Measurements from ENCODE around the gene ZNF438. TPM values are rescaled to one million over a fixed set of nuclear protein-coding genes. Genes with fewer than 3 reads are reported as not detected.

Gene ZNF438
- total and polyA plus RNA-seq, 2 of the 8 experiments (the other 6 are each of a cell fraction or from before 2014, with no cell fraction given) = 0.95 to 1.7 TPM

DNA sequence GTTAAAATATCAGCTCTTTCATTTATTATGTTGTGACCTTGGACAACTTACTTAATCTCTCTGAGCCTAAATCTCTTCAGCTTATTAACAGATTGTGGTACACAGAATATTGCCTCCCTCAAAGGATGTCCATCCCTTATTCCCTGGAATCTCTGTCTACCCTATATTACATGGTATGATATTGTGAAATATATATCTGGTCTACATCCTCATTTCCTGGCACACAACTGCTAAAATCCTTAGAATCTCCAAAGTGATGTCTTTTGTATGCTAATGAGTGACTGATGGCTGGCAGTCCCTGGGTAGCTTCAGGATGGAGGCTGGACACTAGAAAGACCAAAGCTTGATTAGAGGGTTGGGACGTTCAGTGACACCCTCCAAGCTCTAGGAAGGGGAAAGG is 25.8 kb downstream of the ZNF438 start:
- no peak overlapping the region for H4K91ac ChIP-seq (replicated peaks; ENCODE audit: insufficient read length, low read length)
- no peak overlapping the region for H2BK120ac ChIP-seq (replicated peaks; ENCODE audit: low read depth, low read length)
- no peak overlapping the region for H4K8ac ChIP-seq (ENCODE audit: extremely low read depth, insufficient read depth, low read length)
- POLR2A ChIA-PET (ENCODE audit: partially characterized antibody) = no interaction called here
- no peak overlapping the region for H3K4me3 ChIP-seq (ENCODE audit: extremely low read depth in 1 of 4, insufficient read depth in 2 of 4, low read depth in 3 of 4, low read length in 4 of 4)
- no peaks in the 10 kb centered on the region for H3K27me3 ChIP-seq (replicated peaks in 1 of 4; ENCODE audit: control insufficient read depth in 3 of 4, extremely low read depth in 1 of 4, insufficient read depth in 3 of 4, low read length in 3 of 4)
- H2BK20ac ChIP-seq (ENCODE audit: low read length) = no peak overlapping the region
- no peaks in the 10 kb centered on the region for H3K79me1 ChIP-seq (ENCODE audit: low read depth, low read length)
- H3K14ac ChIP-seq (ENCODE audit: insufficient read length) = no peak overlapping the region
- H4K5ac ChIP-seq (ENCODE audit: insufficient read length, low read depth, low read length) = no peak overlapping the region
- H3K9ac ChIP-seq (replicated peaks in 1 of 4; ENCODE audit: extremely low read depth in 1 of 4, low read depth in 3 of 4, low read length in 3 of 4) = no peak overlapping the region
- no peak overlapping the region for H3K4ac ChIP-seq (replicated peaks; ENCODE audit: insufficient read length, low read depth, low read length)
- no peak overlapping the region for H3K18ac ChIP-seq (ENCODE audit: extremely low read depth, low read length)
- FAIRE-seq (no peak), DNase-seq (ENCODE audit: low read depth in 1 of 2, low spot score in 2 of 2) (no peak)
- H3K4me1 ChIP-seq (replicated peaks in 1 of 4; ENCODE audit: control insufficient read depth in 3 of 4, insufficient read depth in 4 of 4, low read length in 3 of 4) = no peaks in the 10 kb centered on the region
- 100% methylated on average over 1 of the region's 1 CpG; no CpG with 5 or more reads in 1 of the 2 experiments for WGBS, 2 experiments (ENCODE audit: extremely low coverage in 1 of 2, insufficient coverage in 1 of 2, insufficient read length in 1 of 2, insufficient replicate concordance in 2 of 2, low coverage in 1 of 2, low lambda C conversion rate in 2 of 2, missing lambda C conversion rate in 1 of 2)
- H3K79me2 ChIP-seq (ENCODE audit: control insufficient read depth in 1 of 2, insufficient read depth in 2 of 2, low read length in 2 of 2) = no peaks in the 10 kb centered on the region
- H2BK15ac ChIP-seq (ENCODE audit: low read length) = no peak overlapping the region
- H2AFZ ChIP-seq (ENCODE audit: low read length) = no peak overlapping the region
- H2BK5ac ChIP-seq (ENCODE audit: low read depth, low read length) = no peak overlapping the region
- H3K56ac ChIP-seq (replicated peaks; ENCODE audit: insufficient read length, low read depth, low read length) = no peak overlapping the region
- no peaks in the 10 kb centered on the region for H3K23me2 ChIP-seq (ENCODE audit: low read depth, low read length)
- H2AK5ac ChIP-seq (ENCODE audit: low read depth, low read length) = no peak overlapping the region
- no peak overlapping the region for H3K4me2 ChIP-seq (ENCODE audit: insufficient read depth in 1 of 2, low read depth in 2 of 2, low read length in 2 of 2)
- H4K20me1 ChIP-seq (replicated peaks in 1 of 2; ENCODE audit: control insufficient read depth in 1 of 2, insufficient read depth in 2 of 2, low read length in 2 of 2) = no peaks in the 10 kb centered on the region
- H2BK12ac ChIP-seq (ENCODE audit: low read depth, low read length) = no peak overlapping the region
- CTCF ChIA-PET (ENCODE audit: partially characterized antibody) = interaction anchor here (0.8 to 1.3 kb wide), 2 partner anchors 10 to 12 kb away, joined by 3 to 4 read pairs; no protein-coding TSS in a partner anchor
- no peak overlapping the region for H3K23ac ChIP-seq (ENCODE audit: insufficient read length)
- no peaks in the 10 kb centered on the region for H3K9me3 ChIP-seq (ENCODE audit: insufficient read depth in 2 of 2, low read depth in 1 of 2, low read length in 1 of 2)
- H3K36me3 ChIP-seq (ENCODE audit: control insufficient read depth in 2 of 4, insufficient read depth in 4 of 4, low read length in 3 of 4) = no peaks in the 10 kb centered on the region
- no peak overlapping the region for H3K27ac ChIP-seq (ENCODE audit: low read depth, low read length)
- TF ChIP-seq SP1 (IDR thresholded peaks at IDR 0.05; ENCODE audit: low read depth, low read length) (no peak), CHD1 (IDR thresholded peaks at IDR 0.05; ENCODE audit: low read depth, low read length) (no peak)
